ENCODE results near the gene NUBPL.

NUBPL gene

DNA sequence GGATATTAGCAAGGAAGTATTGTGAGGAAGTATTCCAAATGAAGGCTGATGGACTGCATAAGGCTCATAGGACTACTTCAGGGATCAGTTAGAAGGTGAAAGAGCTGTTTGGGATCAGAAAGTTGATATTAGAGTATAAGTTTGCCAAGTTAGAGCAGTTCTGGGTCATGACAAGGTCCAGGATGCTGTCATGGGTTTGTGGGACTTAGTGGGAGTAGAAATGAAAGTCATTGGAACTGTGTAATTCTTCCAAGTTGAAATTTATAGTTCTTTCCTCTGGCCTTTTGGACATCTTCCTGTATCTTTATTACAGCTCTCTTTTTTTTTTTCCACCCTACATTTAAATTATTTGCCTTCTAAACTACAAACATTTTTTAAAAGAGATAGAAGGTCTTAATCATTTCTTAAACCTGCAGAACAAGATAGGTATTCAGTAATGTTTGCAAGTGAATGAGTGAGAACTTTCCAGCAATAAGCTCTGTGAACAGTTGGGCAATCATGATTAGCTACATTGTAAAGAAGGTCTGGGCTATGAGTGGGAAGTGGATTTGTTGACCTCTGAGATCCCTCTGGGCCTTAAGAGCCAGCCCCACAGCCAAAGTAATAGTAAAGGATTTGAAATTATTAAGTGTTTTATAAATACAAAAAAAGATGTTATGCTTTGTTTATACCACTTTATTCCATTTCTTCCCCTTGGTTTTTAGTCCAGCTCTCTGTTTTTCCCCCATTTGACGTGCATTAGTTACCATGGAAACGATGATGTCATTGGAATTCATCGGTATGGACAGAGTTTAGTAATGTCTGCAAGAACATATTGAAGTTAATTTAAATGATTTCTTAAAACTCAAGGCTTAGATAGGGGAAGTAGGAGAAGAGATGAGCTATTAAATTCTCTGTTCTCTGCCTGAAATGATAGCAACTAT is 268.0 kb downstream of the NUBPL start:
- no peak overlapping the region for H3K4me3 ChIP-seq (ENCODE audit: low read length)
- H3K79me2 ChIP-seq (ENCODE audit: control insufficient read depth, low read length): no peaks in the 10 kb centered on the region
- H3K4me1 ChIP-seq (ENCODE audit: control insufficient read depth, low read length): no peaks in the 10 kb centered on the region
- H3F3A ChIP-seq (ENCODE audit: control insufficient read depth, insufficient read depth): no peaks in the 10 kb centered on the region
- H3K27ac ChIP-seq (ENCODE audit: low read depth, low read length): no peak overlapping the region
- TF ChIP-seq, protein P1, sequence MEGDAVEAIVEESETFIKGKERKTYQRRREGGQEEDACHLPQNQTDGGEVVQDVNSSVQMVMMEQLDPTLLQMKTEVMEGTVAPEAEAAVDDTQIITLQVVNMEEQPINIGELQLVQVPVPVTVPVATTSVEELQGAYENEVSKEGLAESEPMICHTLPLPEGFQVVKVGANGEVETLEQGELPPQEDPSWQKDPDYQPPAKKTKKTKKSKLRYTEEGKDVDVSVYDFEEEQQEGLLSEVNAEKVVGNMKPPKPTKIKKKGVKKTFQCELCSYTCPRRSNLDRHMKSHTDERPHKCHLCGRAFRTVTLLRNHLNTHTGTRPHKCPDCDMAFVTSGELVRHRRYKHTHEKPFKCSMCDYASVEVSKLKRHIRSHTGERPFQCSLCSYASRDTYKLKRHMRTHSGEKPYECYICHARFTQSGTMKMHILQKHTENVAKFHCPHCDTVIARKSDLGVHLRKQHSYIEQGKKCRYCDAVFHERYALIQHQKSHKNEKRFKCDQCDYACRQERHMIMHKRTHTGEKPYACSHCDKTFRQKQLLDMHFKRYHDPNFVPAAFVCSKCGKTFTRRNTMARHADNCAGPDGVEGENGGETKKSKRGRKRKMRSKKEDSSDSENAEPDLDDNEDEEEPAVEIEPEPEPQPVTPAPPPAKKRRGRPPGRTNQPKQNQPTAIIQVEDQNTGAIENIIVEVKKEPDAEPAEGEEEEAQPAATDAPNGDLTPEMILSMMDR (IDR thresholded peaks at IDR 0.05; ENCODE audit: low read depth, low read length, poor library complexity, severe bottlenecking): no peak
- no peak for TF ChIP-seq EZH2phosphoT487 (IDR thresholded peaks at IDR 0.05; ENCODE audit: borderline replicate concordance, low read length)
- no peaks in the 10 kb centered on the region for H3K27me3 ChIP-seq (ENCODE audit: control insufficient read depth, low read length)
- H3K4me2 ChIP-seq (ENCODE audit: low read length): no peak overlapping the region
- H3K36me3 ChIP-seq (ENCODE audit: control insufficient read depth, low read length): no peaks in the 10 kb centered on the region
- H4K20me1 ChIP-seq (ENCODE audit: control insufficient read depth, insufficient read depth, low read depth, low read length): no peaks in the 10 kb centered on the region
- no peaks in the 10 kb centered on the region for H3K9me2 ChIP-seq (replicated peaks; ENCODE audit: control insufficient read depth, low read length)
- no peaks in the 10 kb centered on the region for H3K9me3 ChIP-seq (ENCODE audit: control insufficient read depth, insufficient read depth, low read length)

- H3K36me3 ChIP-seq (ENCODE audit: control insufficient read depth, low read length): no peaks in the 10 kb centered on the region
- no peaks in the 10 kb centered on the region for H4K20me1 ChIP-seq (ENCODE audit: control insufficient read depth, insufficient read depth, low read depth, low read length)
- no peaks in the 10 kb centered on the region for H3K4me1 ChIP-seq (ENCODE audit: control insufficient read depth, low read length)
- H3K4me2 ChIP-seq (ENCODE audit: low read length): no peak overlapping the region
- no peak overlapping the region for H3K27ac ChIP-seq (ENCODE audit: low read depth, low read length)
- no peaks in the 10 kb centered on the region for H3K9me3 ChIP-seq (ENCODE audit: control insufficient read depth, insufficient read depth, low read length)
- no peak overlapping the region for H3K4me3 ChIP-seq (ENCODE audit: low read length)
- TF ChIP-seq, protein P1 (IDR thresholded peaks at IDR 0.05; ENCODE audit: low read depth, low read length, poor library complexity, severe bottlenecking): no peak
- TF ChIP-seq EZH2phosphoT487 (IDR thresholded peaks at IDR 0.05; ENCODE audit: borderline replicate concordance, low read length): no peak
- H3K9me2 ChIP-seq (replicated peaks; ENCODE audit: control insufficient read depth, low read length): no peaks in the 10 kb centered on the region
- no peaks in the 10 kb centered on the region for H3F3A ChIP-seq (ENCODE audit: control insufficient read depth, insufficient read depth)
- no peaks in the 10 kb centered on the region for H3K79me2 ChIP-seq (ENCODE audit: control insufficient read depth, low read length)
- H3K27me3 ChIP-seq (ENCODE audit: control insufficient read depth, low read length): no peaks in the 10 kb centered on the region
Observed at GRCh38 chr14:31834616-31835015, 273.4 kb downstream of the NUBPL start.

DNA sequence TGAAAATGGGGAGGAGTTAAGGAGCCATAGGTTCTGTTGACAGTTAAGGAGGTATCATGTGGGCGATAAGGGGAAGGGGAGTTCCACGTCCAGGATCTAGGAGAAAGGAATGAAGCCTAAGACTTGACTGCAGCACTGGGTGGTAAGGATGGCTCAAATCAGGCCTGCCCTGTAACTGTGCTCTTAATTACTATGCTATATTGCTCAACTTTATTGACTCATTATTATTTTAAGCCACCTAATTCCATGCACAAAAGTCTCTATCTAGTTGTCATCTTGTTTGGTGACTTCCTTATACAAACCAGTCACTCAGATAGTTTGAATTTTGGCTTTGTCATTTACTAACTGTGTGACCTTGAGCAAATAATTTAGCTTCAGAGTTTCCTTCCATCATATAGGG is 273.8 kb downstream of the NUBPL start:
- no peaks in the 10 kb centered on the region for H3K9me2 ChIP-seq (replicated peaks; ENCODE audit: control insufficient read depth, low read length)
- no peak for TF ChIP-seq EZH2phosphoT487 (IDR thresholded peaks at IDR 0.05; ENCODE audit: borderline replicate concordance, low read length)
- TF ChIP-seq, protein P1 (IDR thresholded peaks at IDR 0.05; ENCODE audit: low read depth, low read length, poor library complexity, severe bottlenecking): no peak
- no peak overlapping the region for H3K4me3 ChIP-seq (ENCODE audit: low read length)
- no peaks in the 10 kb centered on the region for H3F3A ChIP-seq (ENCODE audit: control insufficient read depth, insufficient read depth)
- no peaks in the 10 kb centered on the region for H4K20me1 ChIP-seq (ENCODE audit: control insufficient read depth, insufficient read depth, low read depth, low read length)
- H3K79me2 ChIP-seq (ENCODE audit: control insufficient read depth, low read length): no peaks in the 10 kb centered on the region
- no peaks in the 10 kb centered on the region for H3K27me3 ChIP-seq (ENCODE audit: control insufficient read depth, low read length)
- H3K36me3 ChIP-seq (ENCODE audit: control insufficient read depth, low read length): no peaks in the 10 kb centered on the region
- no peak overlapping the region for H3K27ac ChIP-seq (ENCODE audit: low read depth, low read length)
- H3K9me3 ChIP-seq (ENCODE audit: control insufficient read depth, insufficient read depth, low read length): no peaks in the 10 kb centered on the region
- no peaks in the 10 kb centered on the region for H3K4me1 ChIP-seq (ENCODE audit: control insufficient read depth, low read length)
- H3K4me2 ChIP-seq (ENCODE audit: low read length): no peak overlapping the region

All from DOHH2 (cell line).